GM21825 (cell line): Measurements from ENCODE around the gene PPP1R9B.

ENCODE experiments used
- ATAC-seq: cut with Tn5 transposase; IDR thresholded peaks from one replicate; pipeline ENCODE4 v1.9.1; 2021; ENCODE audit warnings: mild to moderate bottlenecking, moderate library complexity; ENCODE audit not compliant: unreplicated experiment

Gene PPP1R9B, protein sequence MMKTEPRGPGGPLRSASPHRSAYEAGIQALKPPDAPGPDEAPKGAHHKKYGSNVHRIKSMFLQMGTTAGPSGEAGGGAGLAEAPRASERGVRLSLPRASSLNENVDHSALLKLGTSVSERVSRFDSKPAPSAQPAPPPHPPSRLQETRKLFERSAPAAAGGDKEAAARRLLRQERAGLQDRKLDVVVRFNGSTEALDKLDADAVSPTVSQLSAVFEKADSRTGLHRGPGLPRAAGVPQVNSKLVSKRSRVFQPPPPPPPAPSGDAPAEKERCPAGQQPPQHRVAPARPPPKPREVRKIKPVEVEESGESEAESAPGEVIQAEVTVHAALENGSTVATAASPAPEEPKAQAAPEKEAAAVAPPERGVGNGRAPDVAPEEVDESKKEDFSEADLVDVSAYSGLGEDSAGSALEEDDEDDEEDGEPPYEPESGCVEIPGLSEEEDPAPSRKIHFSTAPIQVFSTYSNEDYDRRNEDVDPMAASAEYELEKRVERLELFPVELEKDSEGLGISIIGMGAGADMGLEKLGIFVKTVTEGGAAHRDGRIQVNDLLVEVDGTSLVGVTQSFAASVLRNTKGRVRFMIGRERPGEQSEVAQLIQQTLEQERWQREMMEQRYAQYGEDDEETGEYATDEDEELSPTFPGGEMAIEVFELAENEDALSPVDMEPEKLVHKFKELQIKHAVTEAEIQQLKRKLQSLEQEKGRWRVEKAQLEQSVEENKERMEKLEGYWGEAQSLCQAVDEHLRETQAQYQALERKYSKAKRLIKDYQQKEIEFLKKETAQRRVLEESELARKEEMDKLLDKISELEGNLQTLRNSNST

DNA sequence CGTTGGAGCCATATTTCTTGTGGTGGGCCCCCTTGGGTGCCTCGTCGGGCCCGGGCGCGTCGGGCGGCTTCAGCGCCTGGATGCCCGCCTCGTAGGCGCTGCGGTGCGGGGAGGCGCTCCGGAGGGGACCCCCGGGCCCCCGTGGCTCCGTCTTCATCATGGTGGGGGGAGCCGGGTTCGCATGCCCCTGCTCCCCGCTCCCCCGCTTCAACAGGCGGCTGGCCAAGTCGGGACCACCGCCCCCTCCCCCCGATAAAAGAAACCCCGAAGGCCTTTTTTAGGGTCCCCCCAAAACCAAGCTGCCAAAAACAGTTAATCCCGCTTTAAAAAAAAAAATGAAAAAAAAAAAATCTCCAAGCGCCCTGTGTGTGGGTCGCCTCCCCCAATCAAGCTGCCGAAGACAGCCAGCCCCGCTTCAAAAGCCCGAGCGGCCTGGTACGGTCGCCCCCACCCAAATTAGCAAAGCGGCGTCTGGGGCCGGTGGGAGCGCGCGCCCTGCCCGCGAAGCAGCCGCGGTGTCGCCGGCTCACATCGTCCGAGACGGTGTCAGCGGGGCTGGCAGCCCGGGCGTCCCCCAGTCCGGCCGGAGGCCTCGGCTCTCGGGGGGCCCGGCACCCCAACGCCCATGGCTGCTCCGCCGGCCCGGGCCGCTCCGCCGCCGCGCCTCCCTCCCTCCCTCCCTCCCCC is at the start of gene PPP1R9B:
Gene PPP1R9B, minus strand, starts transcription at position 324 of the 687 bp plus-strand sequence. Its CDS starts 164 bp downstream, at position 160.
- no peak for ATAC-seq

DNA sequence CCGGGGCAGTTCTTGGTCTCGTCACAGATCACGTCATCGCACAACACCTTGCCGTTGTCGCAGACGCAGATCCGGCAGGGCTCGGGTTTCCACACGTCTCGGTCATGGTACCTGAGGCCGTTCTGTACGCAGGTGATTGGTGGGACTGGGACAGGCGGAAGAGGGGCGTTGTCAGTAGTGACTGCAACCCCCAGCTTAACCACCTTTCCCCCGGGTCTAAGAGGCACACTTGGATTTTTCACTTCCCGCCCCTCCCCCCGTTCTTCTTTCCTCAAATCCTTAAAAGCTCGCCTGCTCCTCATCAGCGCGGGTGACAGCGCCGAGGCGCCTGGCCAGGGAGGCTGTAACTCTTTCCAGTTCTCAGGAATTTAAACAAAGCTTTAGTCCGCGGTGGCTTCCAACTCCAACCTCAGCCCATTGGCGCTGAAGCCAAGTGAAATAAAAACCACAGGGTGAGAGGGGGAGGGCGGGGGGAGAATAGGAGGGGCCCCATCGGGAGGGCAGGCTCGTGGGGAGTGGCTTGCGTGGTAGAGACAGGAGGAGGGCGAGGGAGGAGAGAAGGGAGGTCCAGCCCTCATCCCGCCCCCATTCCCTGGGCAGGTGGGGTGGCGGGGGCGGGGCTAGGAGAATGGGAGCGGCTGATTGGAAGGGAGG is 49.5 kb upstream of the PPP1R9B start:
- ATAC-seq: peak; percentile 22

DNA sequence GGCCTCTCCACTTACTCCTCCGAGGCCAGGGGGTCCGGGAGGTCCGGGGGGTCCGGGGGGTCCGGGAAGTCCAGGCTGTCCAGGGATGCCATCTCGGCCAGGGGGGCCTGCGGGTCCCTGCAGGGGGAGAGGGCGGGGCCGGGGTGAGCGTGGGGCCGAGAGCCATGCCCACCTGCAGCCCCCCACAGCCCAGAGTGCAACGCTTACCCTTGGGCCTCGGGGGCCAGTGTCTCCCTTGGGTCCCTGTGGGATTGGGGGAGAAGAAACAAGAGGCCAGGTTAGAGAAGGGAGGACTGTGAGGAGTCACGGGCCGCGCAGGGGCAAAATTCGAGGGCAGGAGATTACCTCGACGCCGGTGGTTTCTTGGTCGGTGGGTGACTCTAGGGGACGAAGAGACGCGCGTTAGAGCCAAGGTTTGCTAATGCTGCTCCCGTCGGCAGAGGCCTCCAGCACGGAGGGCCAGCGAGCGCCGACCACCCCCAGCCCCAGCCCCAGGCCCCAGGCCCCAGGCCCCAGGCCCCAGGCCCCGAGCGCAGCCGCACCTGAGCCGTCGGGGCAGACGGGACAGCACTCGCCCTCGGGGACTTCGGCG is 48.8 kb upstream of the PPP1R9B start:
- no peak for ATAC-seq

DNA sequence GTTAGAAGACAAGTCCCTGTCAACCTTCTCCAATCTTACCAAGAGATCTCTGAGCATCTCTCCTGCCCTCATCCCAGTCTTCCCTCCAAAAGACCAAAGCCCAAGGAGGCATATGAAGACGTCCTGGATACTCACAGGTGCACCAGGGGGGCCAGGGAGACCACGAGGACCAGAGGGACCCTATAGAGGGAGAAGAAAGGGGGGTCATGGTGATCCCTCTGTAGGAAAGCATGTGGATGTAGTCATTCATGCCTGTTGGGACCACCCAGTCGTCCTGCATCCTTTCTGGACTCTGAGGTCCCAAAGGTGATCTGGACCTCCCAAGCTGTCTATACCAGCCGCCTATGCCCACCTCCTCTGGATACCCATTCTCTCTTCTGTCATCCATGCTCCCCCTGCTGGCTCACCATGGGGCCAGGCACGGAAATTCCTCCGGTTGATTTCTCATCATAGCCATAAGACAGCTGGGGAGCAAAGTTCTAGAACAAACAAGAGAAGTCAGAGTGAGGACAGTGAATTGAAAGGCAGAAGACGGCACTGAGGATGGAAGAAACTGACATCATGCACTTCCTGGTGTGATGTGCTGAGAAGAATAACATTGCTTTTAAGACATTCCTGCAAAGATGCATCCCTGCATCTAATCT is 47.7 kb upstream of the PPP1R9B start:
- no peak for ATAC-seq

DNA sequence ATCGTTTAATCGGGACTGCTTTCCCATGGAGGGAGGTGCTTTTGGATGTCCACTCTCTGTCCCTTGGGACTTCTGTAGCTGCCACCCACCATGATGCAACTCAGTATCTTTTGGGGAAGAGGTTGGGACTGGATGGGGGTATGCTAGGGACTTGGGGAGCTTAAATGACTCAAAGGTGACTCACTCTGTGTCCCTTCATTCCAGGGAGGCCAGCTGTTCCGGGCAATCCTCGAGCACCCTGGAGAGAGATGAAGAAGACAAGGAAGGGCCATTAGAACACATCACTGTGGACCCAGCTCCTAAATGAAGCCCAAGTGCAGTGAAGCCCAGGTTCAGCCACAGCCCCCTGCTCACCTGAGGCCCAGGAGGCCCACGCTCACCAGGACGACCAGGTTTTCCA is 46.3 kb upstream of the PPP1R9B start:
- ATAC-seq: no peak

DNA sequence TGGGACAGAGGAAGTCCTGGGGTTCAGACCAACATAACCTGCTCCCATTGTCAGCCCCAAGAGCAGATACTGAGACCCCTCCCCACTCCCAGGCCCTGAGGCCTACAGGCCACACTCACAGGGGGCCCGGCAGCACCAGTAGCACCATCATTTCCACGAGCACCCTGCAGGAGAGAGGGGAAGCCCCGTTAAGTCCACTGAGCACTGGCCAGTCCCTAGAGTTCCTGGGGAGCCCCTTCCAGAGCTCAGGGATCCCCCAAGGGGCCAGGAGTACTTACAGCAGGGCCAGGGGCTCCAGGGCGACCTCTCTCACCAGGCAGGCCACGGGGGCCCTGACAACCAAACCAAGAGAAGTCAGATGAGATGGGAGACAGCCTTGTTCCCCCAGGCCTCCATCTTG is 45.6 kb upstream of the PPP1R9B start:
- no peak for ATAC-seq

DNA sequence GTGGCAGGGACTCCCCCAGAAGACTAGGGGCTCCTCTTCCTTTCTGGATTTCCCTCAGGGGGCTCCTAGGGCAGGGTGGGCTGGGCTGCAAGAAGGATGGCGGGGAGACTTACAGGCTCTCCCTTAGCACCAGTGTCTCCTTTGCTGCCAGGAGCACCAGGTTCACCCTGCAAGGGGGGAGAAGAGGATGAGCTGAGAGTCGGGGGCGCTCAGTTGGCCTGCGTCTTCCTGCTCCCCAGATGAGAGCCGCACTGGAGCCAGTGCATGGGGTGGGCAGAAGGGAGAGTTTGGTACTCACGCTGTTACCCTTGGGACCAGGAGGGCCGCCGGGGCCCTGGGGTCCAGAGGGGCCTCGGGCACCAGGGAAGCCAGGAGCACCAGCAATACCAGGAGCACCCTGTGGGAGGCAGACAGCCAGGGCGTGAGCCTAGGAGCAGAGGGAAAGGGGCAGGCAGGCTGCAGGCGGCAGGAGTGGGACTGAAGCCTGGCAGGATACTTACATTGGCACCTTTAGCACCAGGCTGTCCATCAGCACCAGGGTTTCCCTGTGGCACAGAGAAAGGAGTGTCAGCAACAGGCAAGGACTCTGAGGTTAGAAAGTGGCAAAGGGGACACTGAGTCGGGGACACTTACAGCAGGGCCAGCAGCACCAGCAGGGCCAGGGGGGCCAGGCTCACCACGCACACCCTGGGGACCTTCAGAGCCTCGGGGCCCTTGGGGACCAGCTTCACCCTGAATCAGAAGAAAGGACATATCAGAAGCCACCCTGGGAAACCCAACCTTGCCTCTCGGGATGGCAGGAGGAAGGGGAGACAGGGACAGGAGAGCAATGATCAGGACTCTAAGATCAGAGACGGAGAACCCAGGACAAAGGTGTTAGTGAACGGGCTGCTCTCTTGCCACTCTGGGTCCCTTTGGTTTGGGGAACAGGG is 44.7 kb upstream of the PPP1R9B start:
- ATAC-seq: no peak

DNA sequence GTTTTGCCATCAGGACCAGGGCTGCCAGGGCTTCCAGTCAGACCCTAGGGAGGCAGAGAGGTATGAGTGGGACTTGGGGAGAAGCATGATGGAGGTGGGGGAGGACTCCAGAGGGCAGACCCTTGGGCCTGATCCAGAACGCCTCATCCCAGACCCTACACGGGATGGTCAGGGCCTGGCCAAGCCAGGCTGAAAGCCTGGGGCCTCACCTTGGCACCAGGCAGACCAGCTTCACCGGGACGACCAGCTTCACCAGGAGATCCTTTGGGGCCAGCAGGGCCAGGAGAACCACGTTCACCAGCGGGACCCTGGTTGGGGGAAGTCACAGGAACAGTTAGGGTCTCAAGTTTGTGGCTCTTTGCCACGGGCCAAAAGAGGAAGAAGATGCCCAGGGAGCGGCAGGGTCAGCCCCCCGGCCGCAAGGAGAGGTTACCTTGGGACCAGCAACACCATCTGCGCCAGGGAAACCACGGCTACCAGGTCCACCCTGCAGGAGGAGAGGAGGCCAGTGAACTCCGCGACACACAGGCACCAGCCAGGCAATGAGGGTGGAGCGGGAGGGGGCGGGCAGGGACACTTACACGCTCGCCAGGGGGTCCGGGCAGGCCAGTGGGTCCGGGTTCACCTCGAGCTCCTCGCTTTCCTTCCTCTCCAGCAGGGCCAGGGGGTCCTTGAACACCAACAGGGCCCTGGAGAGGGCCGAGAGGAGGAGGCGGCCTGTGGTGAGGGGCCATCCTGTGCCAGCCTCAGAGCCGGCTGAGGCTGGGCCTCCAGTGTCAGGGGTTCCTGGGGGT is 43.9 kb upstream of the PPP1R9B start:
- ATAC-seq: no peak

DNA sequence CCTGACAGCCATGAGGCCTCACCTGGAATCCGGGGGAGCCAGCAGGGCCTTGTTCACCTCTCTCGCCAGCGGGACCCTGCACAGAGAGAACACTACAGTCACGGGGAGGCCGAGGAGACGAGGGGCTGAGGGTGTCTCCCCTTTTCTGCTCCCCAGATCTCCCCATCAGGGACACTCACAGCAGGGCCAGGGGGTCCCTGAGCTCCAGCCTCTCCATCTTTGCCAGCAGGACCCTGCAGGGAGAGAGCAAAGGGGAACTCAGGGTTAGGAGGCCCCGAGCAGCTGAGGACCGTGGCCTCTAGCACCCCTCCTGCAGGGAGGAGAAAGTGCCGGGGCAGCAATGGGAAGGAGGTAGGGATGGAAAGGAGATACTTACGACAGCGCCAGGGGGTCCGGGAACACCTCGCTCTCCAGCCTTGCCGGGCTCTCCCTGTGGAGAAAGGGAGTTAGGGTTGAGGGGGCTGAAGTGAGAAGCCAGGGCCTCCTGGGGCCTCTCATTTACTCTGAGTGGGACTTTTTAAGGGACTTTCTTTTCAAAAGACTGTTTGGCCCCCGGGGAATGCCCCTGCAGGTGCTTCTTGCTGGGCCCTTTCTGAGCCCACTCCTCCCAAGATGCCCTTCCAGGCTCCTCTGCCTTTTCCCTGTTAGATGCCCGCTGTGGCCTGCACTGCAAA is 42.3 kb upstream of the PPP1R9B start:
- ATAC-seq: no peak

DNA sequence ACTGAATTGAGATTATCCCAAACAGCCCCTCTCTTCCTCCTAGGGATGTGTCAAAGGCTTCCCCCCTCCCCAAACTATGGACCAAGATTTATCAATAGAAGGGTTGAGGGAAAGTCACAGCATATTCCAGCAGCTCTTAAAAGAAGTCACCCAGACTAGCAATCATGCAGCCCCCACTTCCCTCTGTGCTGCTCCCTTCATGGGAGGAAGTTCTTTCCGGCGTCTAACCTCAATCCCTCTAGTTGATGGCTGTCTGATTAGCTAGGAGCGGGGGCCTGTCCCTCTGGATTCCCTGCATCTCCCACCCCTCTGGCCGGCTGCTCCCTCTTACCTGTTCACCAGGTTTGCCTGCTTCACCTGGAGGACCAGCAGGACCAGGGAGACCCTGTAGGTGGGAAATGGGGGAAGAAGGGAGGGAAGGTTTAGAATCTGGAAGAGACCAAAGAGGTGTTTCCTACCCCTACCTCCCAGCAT is 41.7 kb upstream of the PPP1R9B start:
- no peak for ATAC-seq

DNA sequence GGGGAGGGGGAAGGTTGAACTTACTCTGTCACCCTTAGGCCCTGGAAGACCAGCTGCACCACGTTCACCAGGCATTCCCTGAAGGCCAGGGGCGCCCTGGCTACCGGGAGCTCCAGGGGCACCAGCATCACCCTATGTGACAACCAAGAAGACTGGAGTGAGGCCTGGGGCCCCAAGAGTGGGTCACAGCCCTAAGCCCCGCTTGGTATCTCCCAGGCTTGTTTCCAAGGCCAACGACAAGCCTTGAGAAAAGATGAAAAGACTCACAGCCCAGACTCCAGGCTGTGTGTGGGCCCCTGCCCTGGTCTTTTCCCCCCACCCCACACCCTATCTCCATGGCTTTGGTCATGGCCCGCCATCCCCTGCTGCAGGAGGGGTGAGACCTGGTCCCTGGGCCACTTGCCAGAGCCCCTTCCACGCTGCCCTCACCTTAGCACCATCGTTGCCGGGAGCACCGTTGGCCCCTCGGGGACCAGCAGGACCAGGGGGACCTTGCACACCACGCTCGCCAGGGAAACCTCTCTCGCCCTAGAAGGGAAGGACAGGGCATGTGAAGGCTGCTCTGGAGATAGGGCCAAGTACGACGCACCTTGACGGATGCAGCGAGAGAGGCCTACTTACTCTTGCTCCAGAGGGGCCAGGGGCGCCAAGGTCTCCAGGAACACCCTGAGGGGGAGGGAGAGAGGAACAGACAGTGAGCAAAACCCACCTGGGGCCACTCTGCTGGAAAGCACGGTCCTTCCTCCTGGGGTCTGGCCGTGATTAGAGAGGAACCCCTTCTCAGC is 41.1 kb upstream of the PPP1R9B start:
- ATAC-seq: no peak

DNA sequence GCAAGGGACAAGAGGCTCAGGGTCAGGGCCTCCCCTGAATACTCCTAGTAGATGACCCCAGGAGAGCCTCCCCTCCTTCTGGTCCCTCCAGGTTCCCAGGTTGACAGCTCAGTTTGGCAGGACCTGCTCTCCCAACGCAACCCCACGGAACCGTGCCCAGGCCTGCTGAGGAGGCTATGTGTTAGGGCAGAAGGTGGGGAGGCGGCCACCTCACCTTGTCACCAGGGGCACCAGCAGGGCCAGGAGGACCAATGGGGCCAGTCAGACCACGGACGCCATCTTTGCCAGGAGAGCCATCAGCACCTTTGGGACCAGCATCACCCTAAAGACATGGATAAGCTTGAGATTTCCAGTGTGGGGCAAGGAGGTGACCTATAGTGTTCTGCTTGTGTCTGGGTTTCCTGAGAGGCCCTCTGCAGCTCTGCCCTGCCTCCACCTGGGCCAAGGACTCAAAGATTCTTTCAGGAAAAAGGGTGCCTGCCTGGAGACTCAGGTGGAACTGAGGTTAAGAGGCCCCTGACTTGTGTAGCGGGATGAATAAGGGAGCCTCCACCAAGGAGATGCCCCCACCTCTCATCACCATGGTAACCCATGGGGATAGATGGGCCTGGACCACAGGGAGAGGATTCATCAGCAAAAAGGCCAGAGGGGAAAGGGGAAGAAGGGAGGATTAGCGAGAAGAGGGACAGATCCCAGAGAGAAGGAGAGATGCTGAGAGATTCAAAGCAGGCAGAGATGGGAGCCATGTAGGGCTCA is 40.3 kb upstream of the PPP1R9B start:
- no peak for ATAC-seq

DNA sequence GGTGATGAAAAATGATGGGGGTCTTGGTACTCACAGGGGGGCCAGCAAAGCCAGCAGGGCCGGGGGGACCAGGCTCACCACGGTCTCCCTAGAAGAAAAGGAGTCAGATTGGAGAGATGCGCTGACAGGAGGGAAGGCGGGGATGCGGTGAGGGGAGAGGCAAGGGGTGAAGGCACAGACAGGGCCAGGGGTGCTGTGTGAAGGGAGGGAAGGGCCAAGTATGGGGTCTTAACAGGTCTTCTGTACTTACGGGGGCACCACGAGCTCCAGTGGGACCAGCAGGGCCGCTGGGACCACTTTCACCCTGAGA is 39.8 kb upstream of the PPP1R9B start:
- ATAC-seq: no peak

DNA sequence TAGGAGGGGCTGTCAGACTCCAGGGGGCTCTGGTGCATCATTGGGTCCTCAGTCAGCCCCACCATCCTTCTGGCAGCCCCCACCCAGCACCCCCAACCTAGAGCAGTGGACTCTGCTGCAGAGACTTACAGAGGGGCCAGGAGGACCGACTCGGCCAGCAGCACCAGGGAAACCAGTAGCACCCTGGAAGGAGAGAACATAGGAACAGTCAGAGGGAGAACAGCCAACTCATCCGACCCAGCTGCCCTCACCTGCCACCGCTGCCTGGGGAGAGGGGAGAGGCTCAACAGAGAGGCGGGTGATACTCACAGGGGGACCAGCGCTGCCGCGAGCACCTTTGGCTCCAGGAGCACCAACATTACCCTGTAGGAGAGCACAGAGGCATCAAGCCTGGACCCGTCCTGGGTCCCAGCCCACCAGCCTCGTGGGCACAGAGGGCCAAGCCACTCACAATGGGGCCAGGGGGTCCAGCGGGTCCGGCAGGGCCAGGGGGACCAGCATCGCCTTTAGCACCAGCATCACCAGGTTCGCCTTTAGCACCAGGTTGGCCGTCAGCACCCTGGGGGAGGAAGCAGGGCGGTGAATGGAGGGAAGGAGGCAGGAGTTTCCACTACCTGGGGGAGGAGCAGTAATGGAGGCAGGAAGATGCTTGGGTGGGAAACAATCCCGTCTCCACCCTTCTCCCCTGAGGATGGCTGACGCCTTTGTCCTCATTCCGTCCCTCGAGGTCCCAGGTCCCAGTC is 39.2 kb upstream of the PPP1R9B start:
- no peak for ATAC-seq

DNA sequence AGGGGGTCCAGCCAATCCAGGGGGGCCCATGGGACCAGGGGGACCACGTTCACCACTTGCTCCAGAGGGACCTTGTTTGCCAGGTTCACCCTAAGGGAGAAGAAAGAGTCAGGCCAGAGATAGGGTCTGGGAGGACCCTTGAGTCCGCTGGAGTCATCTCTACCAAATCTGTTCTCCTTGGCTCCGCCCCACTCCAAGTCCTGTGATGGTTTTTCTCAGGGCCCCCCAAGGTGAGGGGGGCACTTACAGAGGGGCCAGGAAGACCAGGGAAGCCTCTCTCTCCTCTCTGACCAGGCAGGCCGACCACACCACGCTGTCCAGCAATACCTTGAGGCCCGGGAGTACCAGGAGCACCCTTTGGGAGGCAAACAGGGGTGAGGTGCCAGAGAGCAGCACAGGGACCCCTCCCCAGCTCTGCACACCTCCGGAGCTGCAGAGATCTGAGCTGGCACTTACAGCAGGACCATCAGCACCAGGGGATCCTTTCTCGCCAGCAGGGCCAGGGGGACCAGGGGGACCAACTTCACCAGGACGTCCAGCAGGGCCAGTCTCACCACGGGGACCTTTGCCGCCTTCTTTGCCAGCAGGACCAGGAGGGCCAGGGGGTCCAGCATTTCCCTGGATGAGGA is 38.6 kb upstream of the PPP1R9B start:
- no peak for ATAC-seq
